GM12865 (cell line): ENCODE data around the gene HDDC3.

Experiments used
- DNase-seq: peaks from one replicate; pipeline ENCODE4 v3.0.0; 2010; ENCODE audit warnings: low read depth
- H3K4me3 ChIP-seq: 2 replicates; pipeline ENCODE4 v1.5.1; 2011; ENCODE audit warnings: mild to moderate bottlenecking, low read depth, low read length, control low read depth
- TF ChIP-seq, protein P1 (sequence below): IDR thresholded peaks from 2 replicates; pipeline ENCODE4 v1.5.1; 2011; ENCODE audit warnings: low read length, control low read depth, low read depth, inconsistent platforms; ENCODE audit not compliant: insufficient read depth; ENCODE audit errors: missing control alignments

The HDDC3 gene, protein sequence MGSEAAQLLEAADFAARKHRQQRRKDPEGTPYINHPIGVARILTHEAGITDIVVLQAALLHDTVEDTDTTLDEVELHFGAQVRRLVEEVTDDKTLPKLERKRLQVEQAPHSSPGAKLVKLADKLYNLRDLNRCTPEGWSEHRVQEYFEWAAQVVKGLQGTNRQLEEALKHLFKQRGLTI

DNA sequence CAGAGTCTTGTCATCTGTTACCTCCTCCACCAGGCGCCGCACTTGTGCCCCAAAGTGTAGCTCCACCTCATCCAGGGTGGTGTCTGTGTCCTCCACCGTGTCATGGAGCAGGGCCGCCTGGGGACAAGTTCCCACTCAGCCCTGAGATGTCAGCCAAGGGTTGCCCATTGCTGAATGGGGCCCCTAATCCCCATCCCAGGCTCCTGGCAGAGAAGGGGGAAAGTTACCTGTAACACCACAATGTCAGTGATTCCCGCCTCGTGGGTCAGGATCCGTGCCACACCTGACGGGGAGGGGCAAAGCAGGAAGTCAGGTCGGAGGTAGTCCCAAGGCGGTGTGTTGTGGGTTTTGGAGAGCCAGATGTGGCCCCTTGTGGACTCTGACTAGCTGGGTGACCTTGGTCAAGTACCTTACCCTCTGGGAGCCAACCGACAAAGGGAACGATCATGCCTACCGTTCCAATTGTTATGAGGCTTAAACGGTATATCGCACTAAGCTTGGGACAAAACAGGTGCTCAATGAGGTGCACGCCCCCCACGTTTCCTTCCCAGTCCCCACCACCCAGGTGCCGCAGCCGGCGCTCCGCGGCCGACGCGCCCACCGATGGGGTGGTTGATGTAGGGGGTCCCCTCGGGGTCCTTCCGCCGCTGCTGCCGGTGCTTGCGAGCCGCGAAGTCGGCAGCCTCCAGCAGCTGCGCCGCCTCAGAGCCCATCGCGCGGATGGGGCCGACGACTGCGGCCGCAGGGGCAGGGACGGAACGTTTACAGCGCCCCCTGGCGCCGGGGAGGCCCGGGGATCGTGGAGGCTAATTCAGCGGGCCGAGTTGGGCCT is at the start of gene HDDC3:
Gene HDDC3, minus strand, starts transcription at position 722 of the 832 bp plus-strand sequence. Its CDS starts 9 bp downstream, at position 713.
- TF ChIP-seq, protein P1, sequence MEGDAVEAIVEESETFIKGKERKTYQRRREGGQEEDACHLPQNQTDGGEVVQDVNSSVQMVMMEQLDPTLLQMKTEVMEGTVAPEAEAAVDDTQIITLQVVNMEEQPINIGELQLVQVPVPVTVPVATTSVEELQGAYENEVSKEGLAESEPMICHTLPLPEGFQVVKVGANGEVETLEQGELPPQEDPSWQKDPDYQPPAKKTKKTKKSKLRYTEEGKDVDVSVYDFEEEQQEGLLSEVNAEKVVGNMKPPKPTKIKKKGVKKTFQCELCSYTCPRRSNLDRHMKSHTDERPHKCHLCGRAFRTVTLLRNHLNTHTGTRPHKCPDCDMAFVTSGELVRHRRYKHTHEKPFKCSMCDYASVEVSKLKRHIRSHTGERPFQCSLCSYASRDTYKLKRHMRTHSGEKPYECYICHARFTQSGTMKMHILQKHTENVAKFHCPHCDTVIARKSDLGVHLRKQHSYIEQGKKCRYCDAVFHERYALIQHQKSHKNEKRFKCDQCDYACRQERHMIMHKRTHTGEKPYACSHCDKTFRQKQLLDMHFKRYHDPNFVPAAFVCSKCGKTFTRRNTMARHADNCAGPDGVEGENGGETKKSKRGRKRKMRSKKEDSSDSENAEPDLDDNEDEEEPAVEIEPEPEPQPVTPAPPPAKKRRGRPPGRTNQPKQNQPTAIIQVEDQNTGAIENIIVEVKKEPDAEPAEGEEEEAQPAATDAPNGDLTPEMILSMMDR, result peak; percentile 97
- DNase-seq, result peak; percentile 95
- peak within 1 kb of the TSS; percentile 85 for H3K4me3 ChIP-seq

DNA sequence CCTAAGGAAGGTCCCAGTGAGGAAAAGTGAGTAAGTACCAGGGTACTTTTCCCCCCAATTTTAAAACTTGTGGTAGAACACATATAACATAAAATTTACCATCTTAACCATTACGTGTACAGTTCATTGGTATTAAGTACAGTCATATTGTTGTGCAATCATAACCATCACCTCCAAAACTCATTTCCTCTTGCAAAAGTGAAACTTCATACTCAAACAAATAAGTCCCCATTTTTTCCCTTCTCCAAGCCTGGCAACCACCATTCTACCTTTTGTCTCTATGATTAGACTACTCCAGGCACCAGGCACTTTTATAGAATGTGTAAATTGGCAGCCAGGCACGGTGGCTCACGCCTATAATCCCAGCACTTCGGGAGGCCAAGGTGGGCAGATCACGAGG is 49.8 kb upstream of the HDDC3 start:
- no peak overlapping the region for H3K4me3 ChIP-seq
- peak; percentile 53 for DNase-seq
- TF ChIP-seq, protein P1, result no peak

DNA sequence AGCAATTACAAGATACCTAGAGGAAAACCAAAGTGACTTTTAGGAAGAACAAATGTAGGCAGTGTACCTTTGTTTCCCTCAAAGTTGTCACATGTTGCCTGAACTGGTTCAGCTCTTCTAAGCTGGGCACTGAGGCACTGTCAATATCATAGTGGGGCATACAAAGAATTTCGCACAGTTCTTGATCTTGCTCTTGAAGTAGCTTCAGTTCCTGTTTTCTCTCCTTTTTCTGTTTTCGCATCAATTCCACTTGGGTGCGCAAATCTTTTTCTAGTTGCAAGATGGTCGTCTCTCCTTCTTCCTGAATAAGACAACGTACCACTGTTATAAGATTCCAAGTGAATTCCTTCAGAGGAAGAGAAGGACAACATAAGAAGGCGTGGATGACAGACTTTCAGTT is 49.3 kb upstream of the HDDC3 start:
- TF ChIP-seq, protein P1, result no peak
- DNase-seq, result peak; percentile 72
- no peak overlapping the region for H3K4me3 ChIP-seq

DNA sequence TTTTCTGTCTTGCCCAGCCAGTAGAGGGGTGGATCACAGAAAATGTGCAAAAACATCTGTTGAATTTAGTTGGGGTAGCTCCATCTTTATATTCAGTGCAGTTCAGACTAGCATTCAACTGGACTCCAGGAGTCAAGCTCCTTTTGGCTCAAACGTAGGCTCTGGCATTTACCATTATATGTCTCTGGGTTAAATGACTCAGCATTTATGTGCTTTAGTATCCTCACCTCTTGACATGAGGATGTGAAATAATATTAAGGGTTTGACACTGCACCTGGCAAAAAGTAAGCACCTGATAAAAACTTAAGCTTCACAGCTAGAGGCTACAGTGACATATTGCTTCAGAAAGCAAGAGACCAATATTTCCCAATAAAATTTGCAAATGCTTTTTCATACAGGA is 47.2 kb upstream of the HDDC3 start:
- TF ChIP-seq, protein P1, result no peak
- no peak overlapping the region for H3K4me3 ChIP-seq
- DNase-seq, result no peak

DNA sequence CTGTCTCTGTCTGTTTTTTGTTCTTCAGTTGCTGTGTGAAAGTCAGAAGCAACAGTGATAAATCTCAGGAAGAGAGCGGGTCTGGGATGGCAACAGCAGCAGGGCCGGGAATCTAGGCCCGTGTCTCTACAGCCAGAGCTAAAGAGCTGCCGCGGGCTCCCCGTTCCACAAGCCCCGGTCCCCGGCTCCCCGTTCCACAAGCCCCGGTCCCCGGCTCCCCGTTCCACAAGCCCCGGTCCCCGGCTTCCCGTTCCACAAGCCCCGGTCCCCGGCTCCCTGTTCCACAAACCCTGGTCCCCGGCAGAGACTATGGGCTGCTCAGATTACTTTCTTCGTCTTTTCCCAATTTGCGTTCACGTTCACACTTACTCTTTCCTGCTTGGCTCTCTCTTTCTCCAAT is 41.9 kb upstream of the HDDC3 start:
- DNase-seq, result no peak
- H3K4me3 ChIP-seq, result no peak overlapping the region
- TF ChIP-seq, protein P1, result no peak

DNA sequence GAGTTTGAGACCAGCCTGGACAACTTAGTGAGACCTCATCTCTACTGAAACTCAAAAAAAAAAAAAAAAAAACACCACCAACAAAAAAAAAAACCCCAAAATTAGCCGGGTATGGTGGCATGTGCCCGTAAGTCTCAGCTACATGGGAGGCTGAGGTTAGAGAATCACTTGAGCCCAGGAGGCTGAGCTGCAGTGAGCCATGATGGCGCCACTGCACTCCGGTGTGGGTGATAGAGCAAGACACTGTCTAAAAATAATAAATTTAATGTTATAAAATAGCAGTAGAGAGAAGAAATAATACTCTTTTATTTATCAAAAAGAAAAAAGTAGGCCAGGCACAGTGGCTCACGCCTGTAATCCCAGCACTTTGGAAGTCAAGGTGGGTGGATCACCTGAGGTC is 39.8 kb upstream of the HDDC3 start:
- H3K4me3 ChIP-seq, result no peak overlapping the region
- TF ChIP-seq, protein P1, result no peak
- DNase-seq, result no peak
